ENCODE measurements around the gene DSC3.

- TF ChIP-seq CTCF (IDR thresholded peaks at IDR 0.05) (no peak), POLR2A (IDR thresholded peaks at IDR 0.05) (no peak)
Observed at GRCh38 chr18:31091350-31091749, 48.8 kb upstream of the DSC3 start.
